WTC11 (cell line): ENCODE measurements around the gene KIRREL3. TPM values are rescaled to one million over a fixed set of nuclear protein-coding genes. Genes with fewer than 3 reads are reported as not detected.

Source experiments
- ATAC-seq: fragments of 200-7000 bp; cut with Tn5 transposase; 2 replicates; pipeline ENCODE4 v1.10.0; 2021; ENCODE audit warnings: mild to moderate bottlenecking, moderate library complexity
- CTCF ChIA-PET: fragments of 300-600 bp; sonication (Branson Sonifier 250); formaldehyde crosslinking; loops from one replicate; lab custom pipeline; 2021; ENCODE audit warnings: antibody characterized with exemption; lab: Charles Lee
- POLR2A ChIA-PET: fragments of 350-600 bp; sonication (Branson Sonifier 250); formaldehyde crosslinking; loops from one replicate; lab custom pipeline; 2021; ENCODE audit warnings: antibody characterized with exemption; lab: Charles Lee
- DNase-seq: peaks from one replicate; pipeline ENCODE4 v3.0.0; 2021; ENCODE audit warnings: low spot score
- H3K27ac Mint-ChIP-seq: 2 replicates; pipeline ENCODE4 v1.8.0; 2021; ENCODE audit warnings: mixed read lengths
- H3K27me3 Mint-ChIP-seq: 2 replicates; pipeline ENCODE4 v1.8.0; 2021; ENCODE audit warnings: low read depth, mild to moderate bottlenecking, moderate library complexity, mixed read lengths
- H3K36me3 Mint-ChIP-seq: 2 replicates; pipeline ENCODE4 v1.8.0; 2021; ENCODE audit warnings: mixed read lengths
- H3K4me1 Mint-ChIP-seq: 2 replicates; pipeline ENCODE4 v1.8.0; 2022; ENCODE audit warnings: mixed read lengths
- H3K4me3 Mint-ChIP-seq: 2 replicates; pipeline ENCODE4 v1.8.0; 2021; ENCODE audit warnings: mild to moderate bottlenecking, moderate library complexity, mixed read lengths
- H3K9me3 Mint-ChIP-seq: 2 replicates; pipeline ENCODE4 v1.8.0; 2021; ENCODE audit warnings: mixed read lengths
- ATF1 ChIP-seq: sonication (generic); formaldehyde crosslinking; IDR thresholded peaks from 2 replicates; pipeline ENCODE4 v1.8.1; 2023; ENCODE audit warnings: mild to moderate bottlenecking, moderate library complexity, missing genetic modification reagents
- ETV6 ChIP-seq: sonication (generic); formaldehyde crosslinking; IDR thresholded peaks from 2 replicates; pipeline ENCODE4 v1.8.1; 2022; ENCODE audit warnings: mild to moderate bottlenecking, missing genetic modification reagents
- GRHL2 ChIP-seq: fragments of 250-450 bp; sonication (Bioruptor Pico); IDR thresholded peaks from 2 replicates; pipeline ENCODE4 v1.8.0; 2022; ENCODE audit warnings: mild to moderate bottlenecking, moderate library complexity; ENCODE audit not compliant: insufficient replicate concordance, severe bottlenecking
- GTF2I ChIP-seq: fragments of 250-450 bp; sonication (Bioruptor Pico); conservative IDR thresholded peaks from 2 replicates; pipeline ENCODE4 v1.4.0; 2021; ENCODE audit warnings: mild to moderate bottlenecking
- NR2C2 ChIP-seq: sonication (generic); formaldehyde crosslinking; IDR thresholded peaks from 2 replicates; pipeline ENCODE4 v1.8.0; 2022; ENCODE audit warnings: mild to moderate bottlenecking, missing genetic modification reagents
- NR3C1 ChIP-seq: sonication (generic); formaldehyde crosslinking; conservative IDR thresholded peaks from 2 replicates; pipeline ENCODE4 v1.8.1; 2023; ENCODE audit warnings: low read depth, mild to moderate bottlenecking, missing genetic modification reagents
- PRRX2 ChIP-seq: fragments of 250-450 bp; sonication (Bioruptor Pico); IDR thresholded peaks from 2 replicates; pipeline ENCODE4 v1.8.0; 2021; ENCODE audit warnings: mild to moderate bottlenecking
- SMAD3 ChIP-seq: sonication (generic); formaldehyde crosslinking; IDR thresholded peaks from 2 replicates; pipeline ENCODE4 v1.8.0; 2022; ENCODE audit warnings: missing genetic modification reagents, mild to moderate bottlenecking, borderline replicate concordance
- SMAD4 ChIP-seq: sonication (generic); formaldehyde crosslinking; IDR thresholded peaks from 2 replicates; pipeline ENCODE4 v1.8.0; 2022; ENCODE audit warnings: mild to moderate bottlenecking, missing genetic modification reagents
- SOX15 ChIP-seq: fragments of 250-450 bp; sonication (Bioruptor Pico); IDR thresholded peaks from 2 replicates; pipeline ENCODE4 v1.9.0; 2021; ENCODE audit warnings: mild to moderate bottlenecking
- ZNF263 ChIP-seq: sonication (generic); formaldehyde crosslinking; IDR thresholded peaks from 2 replicates; pipeline ENCODE4 v1.8.1; 2022; ENCODE audit warnings: low read depth, mild to moderate bottlenecking, moderate library complexity, missing genetic modification reagents
- ZNF317 ChIP-seq: sonication (generic); formaldehyde crosslinking; IDR thresholded peaks from 2 replicates; pipeline ENCODE4 v1.8.1; 2023; ENCODE audit warnings: low read depth, mild to moderate bottlenecking, moderate library complexity, missing genetic modification reagents, borderline replicate concordance
- ZNF396 ChIP-seq: fragments of 250-450 bp; sonication (Bioruptor Pico); IDR thresholded peaks from 2 replicates; pipeline ENCODE4 v1.8.0; 2021; ENCODE audit warnings: mild to moderate bottlenecking, moderate library complexity, borderline replicate concordance
- total RNA-seq: library from RNA; stranded (reverse); gene quantifications from 3 replicates; pipeline ENCODE4 v1.2.3, GENCODE V29; 2021
- TF ChIP-seq, protein P1 (sequence below): sonication (generic); formaldehyde crosslinking; IDR thresholded peaks from 2 replicates; pipeline ENCODE4 v1.8.0; 2022; ENCODE audit warnings: missing genetic modification reagents
- TF ChIP-seq, protein P2 (sequence below): sonication (generic); formaldehyde crosslinking; IDR thresholded peaks from 2 replicates; pipeline ENCODE4 v1.8.1; 2023; ENCODE audit warnings: mild to moderate bottlenecking, moderate library complexity, missing genetic modification reagents
- TF ChIP-seq, protein P3 (sequence below): sonication (generic); formaldehyde crosslinking; conservative IDR thresholded peaks from 2 replicates; pipeline ENCODE4 v1.8.1; 2022; ENCODE audit warnings: mild to moderate bottlenecking, missing genetic modification reagents
- TF ChIP-seq, protein P4 (sequence below): sonication (generic); formaldehyde crosslinking; IDR thresholded peaks from 2 replicates; pipeline ENCODE4 v1.8.0; 2022; ENCODE audit warnings: mild to moderate bottlenecking, missing genetic modification reagents
- TF ChIP-seq, protein P5 (sequence below): fragments of 250-450 bp; sonication (Bioruptor Pico); IDR thresholded peaks from 2 replicates; pipeline ENCODE4 v1.8.0; 2021; ENCODE audit warnings: mild to moderate bottlenecking

KIRREL3 gene
- total RNA-seq, 1 experiment from 2014 or later = 0.59 TPM

DNA sequence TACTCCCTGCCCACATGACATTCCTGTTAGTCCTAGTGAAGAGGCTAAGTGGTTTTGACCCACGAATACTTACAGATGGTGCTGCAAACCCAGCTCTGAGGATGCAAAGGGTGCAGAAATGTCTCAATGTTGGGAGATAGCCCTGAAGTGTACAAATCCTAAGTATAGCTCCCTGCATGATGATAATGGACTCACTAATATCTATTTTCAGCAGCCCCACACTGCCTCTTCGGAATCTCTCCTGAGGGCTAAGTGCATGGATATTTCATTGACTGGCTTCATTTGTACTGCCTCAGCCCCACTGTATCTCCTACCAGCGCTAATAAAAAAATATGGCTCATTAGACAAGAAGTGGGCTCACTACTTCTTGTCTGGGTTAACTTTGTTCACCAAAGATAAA lies 114.5 kb downstream of the KIRREL3 start:
- ChIA-PET POLR2A (no interaction called here), CTCF (interaction anchor here (0.6 to 2.1 kb wide), 3 partner anchors 104 to 446 kb away, joined by 3 to 10 read pairs (median 4); no protein-coding TSS in a partner anchor)
- ATAC-seq = no peak
- H3K4me3 Mint-ChIP-seq = no peak overlapping the region
- TF ChIP-seq ZNF317 = no peak
- no peak for TF ChIP-seq SMAD4 (CRISPR knock-in tag)
- no peak for TF ChIP-seq ETV6 (CRISPR knock-in tag)
- TF ChIP-seq, protein P1, sequence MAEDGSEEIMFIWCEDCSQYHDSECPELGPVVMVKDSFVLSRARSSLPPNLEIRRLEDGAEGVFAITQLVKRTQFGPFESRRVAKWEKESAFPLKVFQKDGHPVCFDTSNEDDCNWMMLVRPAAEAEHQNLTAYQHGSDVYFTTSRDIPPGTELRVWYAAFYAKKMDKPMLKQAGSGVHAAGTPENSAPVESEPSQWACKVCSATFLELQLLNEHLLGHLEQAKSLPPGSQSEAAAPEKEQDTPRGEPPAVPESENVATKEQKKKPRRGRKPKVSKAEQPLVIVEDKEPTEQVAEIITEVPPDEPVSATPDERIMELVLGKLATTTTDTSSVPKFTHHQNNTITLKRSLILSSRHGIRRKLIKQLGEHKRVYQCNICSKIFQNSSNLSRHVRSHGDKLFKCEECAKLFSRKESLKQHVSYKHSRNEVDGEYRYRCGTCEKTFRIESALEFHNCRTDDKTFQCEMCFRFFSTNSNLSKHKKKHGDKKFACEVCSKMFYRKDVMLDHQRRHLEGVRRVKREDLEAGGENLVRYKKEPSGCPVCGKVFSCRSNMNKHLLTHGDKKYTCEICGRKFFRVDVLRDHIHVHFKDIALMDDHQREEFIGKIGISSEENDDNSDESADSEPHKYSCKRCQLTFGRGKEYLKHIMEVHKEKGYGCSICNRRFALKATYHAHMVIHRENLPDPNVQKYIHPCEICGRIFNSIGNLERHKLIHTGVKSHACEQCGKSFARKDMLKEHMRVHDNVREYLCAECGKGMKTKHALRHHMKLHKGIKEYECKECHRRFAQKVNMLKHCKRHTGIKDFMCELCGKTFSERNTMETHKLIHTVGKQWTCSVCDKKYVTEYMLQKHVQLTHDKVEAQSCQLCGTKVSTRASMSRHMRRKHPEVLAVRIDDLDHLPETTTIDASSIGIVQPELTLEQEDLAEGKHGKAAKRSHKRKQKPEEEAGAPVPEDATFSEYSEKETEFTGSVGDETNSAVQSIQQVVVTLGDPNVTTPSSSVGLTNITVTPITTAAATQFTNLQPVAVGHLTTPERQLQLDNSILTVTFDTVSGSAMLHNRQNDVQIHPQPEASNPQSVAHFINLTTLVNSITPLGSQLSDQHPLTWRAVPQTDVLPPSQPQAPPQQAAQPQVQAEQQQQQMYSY (CRISPR knock-in tag) = no peak
- no peak for TF ChIP-seq PRRX2 (CRISPR knock-in tag)
- TF ChIP-seq GTF2I (CRISPR knock-in tag) = no peak
- no peak for TF ChIP-seq NR3C1 (CRISPR knock-in tag)
- TF ChIP-seq SOX15 = no peak
- TF ChIP-seq, protein P2, sequence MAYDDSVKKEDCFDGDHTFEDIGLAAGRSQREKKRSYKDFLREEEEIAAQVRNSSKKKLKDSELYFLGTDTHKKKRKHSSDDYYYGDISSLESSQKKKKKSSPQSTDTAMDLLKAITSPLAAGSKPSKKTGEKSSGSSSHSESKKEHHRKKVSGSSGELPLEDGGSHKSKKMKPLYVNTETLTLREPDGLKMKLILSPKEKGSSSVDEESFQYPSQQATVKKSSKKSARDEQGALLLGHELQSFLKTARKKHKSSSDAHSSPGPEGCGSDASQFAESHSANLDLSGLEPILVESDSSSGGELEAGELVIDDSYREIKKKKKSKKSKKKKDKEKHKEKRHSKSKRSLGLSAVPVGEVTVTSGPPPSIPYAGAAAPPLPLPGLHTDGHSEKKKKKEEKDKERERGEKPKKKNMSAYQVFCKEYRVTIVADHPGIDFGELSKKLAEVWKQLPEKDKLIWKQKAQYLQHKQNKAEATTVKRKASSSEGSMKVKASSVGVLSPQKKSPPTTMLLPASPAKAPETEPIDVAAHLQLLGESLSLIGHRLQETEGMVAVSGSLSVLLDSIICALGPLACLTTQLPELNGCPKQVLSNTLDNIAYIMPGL (CRISPR knock-in tag) = no peak
- TF ChIP-seq GRHL2 (CRISPR knock-in tag) = no peak
- no peak for TF ChIP-seq ATF1
- TF ChIP-seq, all 79 proteins: peak for 0
- Mint-ChIP-seq H3K27me3 (no peaks in the 10 kb centered on the region), H3K27ac (no peak overlapping the region), H3K9me3 (no peaks in the 10 kb centered on the region), H3K36me3 (no peaks in the 10 kb centered on the region), H3K4me1 (peaks cover 15% of the 10 kb centered on the region)
- no peak for DNase-seq

DNA sequence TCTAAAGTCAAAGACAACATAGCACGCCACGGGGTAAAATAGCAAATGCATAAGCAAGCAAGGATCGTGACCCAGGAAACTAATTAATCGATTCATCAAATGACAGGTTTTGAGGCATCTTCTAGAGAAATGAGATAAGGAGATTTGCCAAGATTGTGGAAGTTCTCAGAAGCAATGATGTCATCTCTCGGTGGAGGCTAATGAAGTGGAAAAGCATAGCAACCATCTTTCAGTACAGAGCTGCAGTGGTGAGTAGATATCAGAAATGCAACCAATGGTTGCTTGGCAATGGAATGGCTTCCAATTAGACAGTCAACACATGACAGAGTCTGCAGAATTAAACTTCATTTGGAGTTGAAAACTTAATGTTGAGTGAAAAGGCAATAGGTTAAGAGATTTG lies 116.0 kb downstream of the KIRREL3 start:
- TF ChIP-seq ZNF396 (no peak), ZNF263 (CRISPR knock-in tag) (no peak), GRHL2 (CRISPR knock-in tag) (no peak), SMAD3 (CRISPR knock-in tag) (no peak), NR2C2 (no peak), GTF2I (CRISPR knock-in tag) (no peak)
- TF ChIP-seq, protein P3, sequence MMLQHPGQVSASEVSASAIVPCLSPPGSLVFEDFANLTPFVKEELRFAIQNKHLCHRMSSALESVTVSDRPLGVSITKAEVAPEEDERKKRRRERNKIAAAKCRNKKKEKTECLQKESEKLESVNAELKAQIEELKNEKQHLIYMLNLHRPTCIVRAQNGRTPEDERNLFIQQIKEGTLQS (CRISPR knock-in tag) = no peak
- TF ChIP-seq, protein P4, sequence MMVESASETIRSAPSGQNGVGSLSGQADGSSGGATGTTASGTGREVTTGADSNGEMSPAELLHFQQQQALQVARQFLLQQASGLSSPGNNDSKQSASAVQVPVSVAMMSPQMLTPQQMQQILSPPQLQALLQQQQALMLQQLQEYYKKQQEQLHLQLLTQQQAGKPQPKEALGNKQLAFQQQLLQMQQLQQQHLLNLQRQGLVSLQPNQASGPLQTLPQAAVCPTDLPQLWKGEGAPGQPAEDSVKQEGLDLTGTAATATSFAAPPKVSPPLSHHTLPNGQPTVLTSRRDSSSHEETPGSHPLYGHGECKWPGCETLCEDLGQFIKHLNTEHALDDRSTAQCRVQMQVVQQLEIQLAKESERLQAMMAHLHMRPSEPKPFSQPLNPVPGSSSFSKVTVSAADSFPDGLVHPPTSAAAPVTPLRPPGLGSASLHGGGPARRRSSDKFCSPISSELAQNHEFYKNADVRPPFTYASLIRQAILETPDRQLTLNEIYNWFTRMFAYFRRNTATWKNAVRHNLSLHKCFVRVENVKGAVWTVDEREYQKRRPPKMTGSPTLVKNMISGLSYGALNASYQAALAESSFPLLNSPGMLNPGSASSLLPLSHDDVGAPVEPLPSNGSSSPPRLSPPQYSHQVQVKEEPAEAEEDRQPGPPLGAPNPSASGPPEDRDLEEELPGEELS (CRISPR knock-in tag) = no peak
- TF ChIP-seq, protein P5, sequence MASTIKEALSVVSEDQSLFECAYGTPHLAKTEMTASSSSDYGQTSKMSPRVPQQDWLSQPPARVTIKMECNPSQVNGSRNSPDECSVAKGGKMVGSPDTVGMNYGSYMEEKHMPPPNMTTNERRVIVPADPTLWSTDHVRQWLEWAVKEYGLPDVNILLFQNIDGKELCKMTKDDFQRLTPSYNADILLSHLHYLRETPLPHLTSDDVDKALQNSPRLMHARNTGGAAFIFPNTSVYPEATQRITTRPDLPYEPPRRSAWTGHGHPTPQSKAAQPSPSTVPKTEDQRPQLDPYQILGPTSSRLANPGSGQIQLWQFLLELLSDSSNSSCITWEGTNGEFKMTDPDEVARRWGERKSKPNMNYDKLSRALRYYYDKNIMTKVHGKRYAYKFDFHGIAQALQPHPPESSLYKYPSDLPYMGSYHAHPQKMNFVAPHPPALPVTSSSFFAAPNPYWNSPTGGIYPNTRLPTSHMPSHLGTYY (CRISPR knock-in tag) = no peak
- TF ChIP-seq, all 79 proteins: peak for 0
- Mint-ChIP-seq H3K9me3 (no peaks in the 10 kb centered on the region), H3K4me1 (peaks cover 2% of the 10 kb centered on the region; the same call in 1 of the 2 replicates), H3K27ac (no peak overlapping the region), H3K36me3 (no peaks in the 10 kb centered on the region), H3K4me3 (no peak overlapping the region), H3K27me3 (no peaks in the 10 kb centered on the region)
- no peak for DNase-seq
- CTCF ChIA-PET = no interaction called here
- ATAC-seq = no peak
- POLR2A ChIA-PET = no interaction called here
